HG03159 (cell line): ENCODE data around the gene DISC1.
"Not testable (repeated sequence)": the region's sequence is repeated elsewhere in the genome, so short reads cannot be mapped to it uniquely, and the experiment has no call there.

ENCODE experiments used
- ATAC-seq: cut with Tn5 transposase; IDR thresholded peaks from one replicate; pipeline ENCODE4 v1.9.1; 2021; ENCODE audit warnings: mild to moderate bottlenecking, moderate library complexity; ENCODE audit not compliant: unreplicated experiment

Gene DISC1

GRCh38 chr1:231626535-231626950 lies at the start of gene DISC1:
DISC1 (plus strand) TSS chr1:231626790; CDS start chr1:231626868, 78 bp downstream.
- peak; percentile 51 for ATAC-seq

DNA sequence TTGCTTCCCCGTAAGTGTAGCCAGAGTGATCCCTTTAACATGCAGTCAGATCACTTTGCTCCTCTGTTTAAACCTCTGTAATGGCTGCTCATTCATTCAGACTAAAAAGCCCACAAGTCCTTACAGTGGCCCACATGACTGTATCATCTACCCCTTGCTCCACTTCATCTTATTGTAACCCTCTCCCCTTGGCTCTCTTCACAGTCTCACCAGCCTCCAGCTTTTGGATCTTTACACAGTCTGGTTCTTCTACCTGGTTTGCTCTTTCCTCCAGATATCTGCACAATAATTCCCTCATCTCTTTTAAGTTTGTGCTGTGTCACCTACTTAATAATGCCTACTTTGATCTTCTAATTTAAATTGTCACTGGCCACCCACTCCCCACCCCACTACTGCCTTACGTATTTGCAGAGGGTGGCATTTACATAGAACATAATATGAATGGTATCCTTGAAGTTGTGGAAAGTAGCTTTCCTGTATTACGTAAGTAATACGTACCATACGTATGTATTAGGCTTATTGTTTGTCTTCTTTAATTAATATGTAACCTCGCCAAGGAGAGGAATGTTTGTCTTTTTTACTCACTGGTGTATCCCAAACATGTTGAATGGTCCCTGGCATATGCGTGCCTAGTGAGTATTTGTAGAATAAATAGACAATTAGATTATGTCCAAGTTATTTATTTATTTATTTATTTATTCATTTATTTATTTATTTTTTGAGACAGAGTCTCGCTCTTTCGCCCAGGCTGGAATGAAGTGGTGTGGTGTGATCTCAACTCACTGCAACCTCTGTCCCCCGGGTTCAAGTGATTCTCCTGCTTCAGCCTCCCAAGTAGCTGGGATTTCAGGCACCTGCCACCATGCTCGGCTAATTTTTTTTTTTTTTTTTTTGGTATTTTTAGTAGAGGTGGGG lies 49.5 kb upstream of the DISC1 start:
- no peak for ATAC-seq

DNA sequence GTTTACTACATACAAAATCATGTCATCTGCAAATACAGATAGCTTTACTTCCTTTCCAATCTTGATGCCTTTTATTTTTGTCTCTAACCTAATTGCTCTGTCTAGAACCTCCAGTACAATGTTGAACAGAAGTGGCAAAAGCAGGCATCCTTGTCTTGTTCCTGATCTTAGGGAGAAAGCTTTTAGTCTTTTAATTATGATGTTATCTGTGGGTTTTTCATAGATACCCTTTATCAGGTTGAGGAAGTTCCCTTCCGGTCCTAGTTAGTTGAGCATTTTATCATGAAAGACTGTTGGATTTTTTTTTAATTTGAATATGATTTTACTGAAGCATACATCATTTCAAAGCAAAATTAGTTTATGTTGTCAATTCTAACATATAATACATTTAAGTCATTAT lies 45.7 kb upstream of the DISC1 start:
- no peak for ATAC-seq

- no peak for ATAC-seq
Observed at GRCh38 chr1:231581859-231582258, 44.7 kb upstream of the DISC1 start.

- ATAC-seq, result no peak
Observed at GRCh38 chr1:231583376-231583775, 43.2 kb upstream of the DISC1 start.

- ATAC-seq, result no peak
Observed at GRCh38 chr1:231584117-231584516, 42.5 kb upstream of the DISC1 start.

GRCh38 chr1:231584921-231585320 lies 41.7 kb upstream of the DISC1 start:
- no peak for ATAC-seq

- ATAC-seq, result no peak
Observed at GRCh38 chr1:231590453-231591198, 36.0 kb upstream of the DISC1 start.

DNA sequence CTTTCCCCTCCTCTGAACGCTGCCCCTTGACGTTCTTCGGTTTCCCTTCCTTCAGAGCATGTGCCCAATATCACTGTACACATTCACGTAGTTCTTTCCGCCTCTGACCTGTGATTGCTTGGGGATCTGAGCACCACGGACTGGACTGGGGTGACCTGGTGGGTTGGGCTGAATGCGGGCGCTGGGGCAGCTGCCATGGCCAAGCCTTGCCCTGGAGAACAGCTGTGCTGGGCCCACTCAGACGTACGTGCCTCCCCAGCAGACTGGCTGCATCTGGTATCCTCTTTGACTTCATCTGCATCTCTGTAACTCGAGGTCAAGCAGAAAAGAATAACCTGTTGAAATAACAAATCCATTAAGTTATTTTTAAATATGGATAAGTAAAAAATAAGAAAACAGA lies 35.1 kb upstream of the DISC1 start:
- no peak for ATAC-seq

DNA sequence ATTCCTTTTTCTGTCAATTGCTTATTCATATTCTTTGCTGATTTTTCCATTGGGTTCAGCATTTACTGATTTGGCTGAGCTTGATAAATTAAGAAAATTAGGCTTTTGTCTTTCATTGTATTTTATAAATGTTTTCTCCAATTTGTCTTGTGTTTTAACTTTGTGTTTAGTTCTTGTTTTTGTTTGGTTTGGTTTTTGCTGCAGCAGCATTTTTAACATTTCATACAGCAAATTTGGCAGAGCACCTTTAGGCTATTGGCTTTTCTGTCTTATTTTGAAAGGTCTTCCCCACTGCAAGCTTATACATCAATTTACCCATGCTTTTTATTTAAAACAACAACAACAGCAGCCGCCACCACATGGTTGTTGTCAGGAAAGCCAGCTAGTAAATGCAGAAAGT lies 33.8 kb upstream of the DISC1 start:
- ATAC-seq, result no peak

DNA sequence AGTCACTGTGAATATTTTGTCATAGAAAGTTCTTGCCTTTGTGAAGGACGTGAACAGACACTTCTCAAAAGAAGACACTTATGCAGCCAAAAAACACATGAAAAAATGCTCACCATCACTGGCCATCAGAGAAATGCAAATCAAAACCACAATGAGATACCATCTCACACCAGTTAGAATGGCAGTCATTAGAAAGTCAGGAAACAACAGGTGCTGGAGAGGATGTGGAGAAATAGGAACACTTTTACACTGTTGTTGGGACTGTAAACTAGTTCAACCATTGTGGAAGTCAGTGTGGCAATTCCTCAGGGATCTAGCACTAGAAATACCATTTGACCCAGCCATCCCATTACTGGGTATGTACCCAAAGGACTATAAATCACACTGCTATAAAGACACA lies 33.3 kb upstream of the DISC1 start:
- not testable (repeated sequence) for ATAC-seq

- no peak for ATAC-seq
Observed at GRCh38 chr1:231594123-231594522, 32.5 kb upstream of the DISC1 start.

DNA sequence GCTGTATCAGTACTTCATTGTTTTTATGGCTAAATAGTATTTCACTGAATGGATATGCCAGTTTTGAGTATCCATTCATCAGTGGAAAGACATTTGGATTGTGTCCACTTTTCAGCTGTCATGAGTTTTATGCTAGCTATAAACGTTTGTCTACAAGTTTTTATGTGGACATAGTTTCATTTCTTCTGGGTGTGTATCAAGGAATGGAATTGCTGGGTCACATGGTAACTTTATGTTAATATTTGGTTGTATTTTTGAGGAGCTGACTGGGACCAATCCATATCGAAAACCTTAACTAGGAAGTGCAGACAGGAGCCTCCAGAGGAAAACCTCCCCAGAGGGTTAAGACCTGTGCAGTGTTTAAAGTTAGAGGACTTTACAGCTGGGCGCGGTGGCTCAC lies 31.8 kb upstream of the DISC1 start:
- ATAC-seq, result no peak

DNA sequence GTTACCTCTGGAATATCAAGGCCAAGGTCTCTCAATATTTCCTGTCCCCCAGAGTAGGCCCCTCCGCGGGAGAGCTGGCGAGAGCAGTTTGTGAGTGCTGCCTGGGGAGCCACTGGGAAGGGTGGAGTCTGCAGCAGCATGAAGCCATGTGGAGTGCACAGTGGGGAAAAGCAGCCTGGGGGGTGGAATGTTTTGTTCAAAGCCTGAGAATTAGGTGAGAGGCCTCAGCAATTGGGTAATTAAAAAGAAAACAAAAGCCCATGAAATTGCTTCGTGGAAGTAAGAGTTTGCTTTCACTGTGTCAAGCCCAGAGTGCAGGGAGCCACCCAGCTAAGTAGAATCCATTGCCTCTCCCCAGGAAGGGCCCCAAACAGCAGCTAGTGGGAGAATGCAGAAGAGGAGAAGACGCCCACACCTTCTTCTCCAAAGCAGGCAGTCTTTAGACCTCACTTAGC lies 30.2 kb upstream of the DISC1 start:
- no peak for ATAC-seq

- no peak for ATAC-seq
Observed at GRCh38 chr1:231597971-231598370, 28.6 kb upstream of the DISC1 start.

DNA sequence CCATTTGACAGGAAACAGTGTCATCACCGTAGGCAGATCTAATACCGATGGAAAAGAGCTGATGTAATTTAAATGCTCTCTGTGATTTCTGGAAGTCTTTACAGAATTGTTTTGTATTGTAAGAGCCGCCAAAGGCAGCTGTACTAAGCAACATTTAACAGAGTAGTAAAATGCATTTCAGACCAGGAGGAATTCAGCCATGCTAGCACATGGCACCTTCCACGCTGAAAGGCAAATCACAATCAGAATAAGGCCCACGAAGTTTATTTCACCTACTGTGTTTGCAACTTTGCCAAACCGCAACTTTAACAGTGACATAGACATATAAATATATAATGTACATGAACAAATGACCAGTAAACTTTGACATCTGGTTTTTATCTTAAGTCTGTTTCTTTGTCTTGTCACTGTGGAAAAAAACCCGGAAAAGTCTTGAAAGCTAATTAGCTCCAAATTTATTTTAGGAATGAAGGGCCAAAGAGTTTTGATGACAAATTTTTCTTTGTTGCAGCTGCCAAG lies 26.1 kb upstream of the DISC1 start:
- no peak for ATAC-seq

- no peak for ATAC-seq
Observed at GRCh38 chr1:231601824-231602672, 24.5 kb upstream of the DISC1 start.

DNA sequence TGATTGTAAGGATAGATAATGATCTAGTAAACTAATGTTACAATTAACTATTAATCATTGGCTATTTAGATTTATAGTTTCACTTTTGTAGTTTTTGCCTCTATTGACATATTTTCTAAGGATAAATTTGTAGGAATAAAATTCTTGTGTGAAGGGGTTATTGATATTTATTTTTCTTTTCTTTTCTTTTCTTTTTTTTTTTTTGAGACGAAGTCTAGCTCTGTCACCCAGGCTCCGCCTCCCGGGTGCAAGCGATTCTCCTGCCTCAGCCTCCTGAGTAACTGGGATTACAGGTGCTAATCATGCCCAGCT lies 24.0 kb upstream of the DISC1 start:
- no peak for ATAC-seq

DNA sequence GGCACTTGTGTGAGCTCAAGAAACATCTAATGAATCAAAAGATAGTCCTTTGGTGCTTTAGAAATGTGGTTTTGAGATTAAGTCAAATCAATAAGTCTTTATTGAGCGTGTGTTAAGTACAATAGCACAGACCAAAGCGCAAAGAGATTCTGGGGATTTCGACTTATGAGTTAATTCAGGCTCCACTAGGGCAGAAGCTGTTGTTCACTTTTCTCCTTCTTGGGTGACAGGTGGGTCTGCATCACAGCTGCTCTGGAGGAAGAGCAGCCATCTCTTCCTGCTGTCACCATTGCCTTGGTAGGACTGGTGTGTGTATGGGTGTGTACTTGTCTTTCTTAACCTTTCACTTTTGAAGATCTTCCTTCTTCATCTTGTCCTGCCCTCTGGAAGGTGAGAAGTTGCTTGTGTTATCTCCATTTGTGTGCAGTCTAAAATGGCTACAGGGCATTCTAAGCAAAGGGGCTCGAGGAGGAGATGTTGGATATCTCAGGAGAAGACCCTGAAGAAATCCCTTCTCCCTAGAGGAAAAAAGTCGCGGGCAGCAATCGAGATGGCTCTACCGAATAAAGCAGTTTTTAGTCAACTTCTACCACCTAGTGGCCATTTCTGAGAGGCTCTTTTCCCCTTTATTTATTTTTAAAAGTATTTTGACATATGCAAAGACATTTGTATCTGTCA lies 22.9 kb upstream of the DISC1 start:
- ATAC-seq, result peak; percentile 67

GRCh38 chr1:231604276-231604621 lies 22.3 kb upstream of the DISC1 start:
- no peak for ATAC-seq
